GM23248 (cell line): ENCODE results near the gene SSNA1.

ENCODE experiments used
- EZH2 ChIP-seq: fragments of 200-600 bp; sonication (generic); IDR thresholded peaks from 2 replicates; pipeline ENCODE4 v1.6.1; 2018; ENCODE audit warnings: antibody characterized with exemption, mild to moderate bottlenecking; ENCODE audit not compliant: insufficient read depth, poor library complexity, severe bottlenecking
- EZH2phosphoT487 ChIP-seq: fragments of 200-600 bp; sonication (generic); IDR thresholded peaks from 2 replicates; pipeline ENCODE4 v1.6.1; 2018; ENCODE audit warnings: antibody characterized with exemption, moderate library complexity, mild to moderate bottlenecking, low read depth; ENCODE audit not compliant: insufficient read depth

- no peak for TF ChIP-seq EZH2
- no peak for TF ChIP-seq EZH2phosphoT487
These were observed 43.6 kb downstream of the SSNA1 start for GRCh38 chr9:137232101-137232500.
